Measurements from ENCODE around the gene FAM107B. TPM values are rescaled to one million over a fixed set of nuclear protein-coding genes. Genes with fewer than 3 reads are reported as not detected.

Gene FAM107B
- total RNA-seq, 6 experiments from 2014 or later = 58.6 to 116 (median 68.7) TPM

DNA sequence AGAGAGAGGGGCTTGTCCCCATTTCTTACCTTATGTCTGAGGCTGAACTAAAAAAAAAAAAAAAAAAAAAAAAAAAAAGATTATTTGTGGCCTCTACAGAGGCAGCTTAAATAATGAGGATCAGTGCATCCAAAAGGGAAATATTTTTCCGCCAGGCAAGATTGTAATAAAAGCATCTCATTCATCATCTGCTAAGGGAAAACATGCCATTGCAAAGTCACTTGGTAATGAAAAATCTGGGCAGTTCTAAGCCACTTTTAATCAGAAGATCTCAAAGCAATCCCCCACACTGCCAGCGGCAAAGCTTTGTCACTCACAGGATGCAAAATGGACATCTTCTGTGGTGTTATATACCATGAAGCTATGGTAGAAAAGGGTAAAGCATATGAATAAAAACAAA lies 3.8 kb downstream of the FAM107B start:
- H3K27me3 ChIP-seq = no peaks in the 10 kb centered on the region
- no peaks in the 10 kb centered on the region for H3K36me3 ChIP-seq
- H3K4me3 ChIP-seq = no peak overlapping the region
- no peaks in the 10 kb centered on the region for H3K4me1 ChIP-seq
- H3K27ac ChIP-seq = no peak overlapping the region
- intact Hi-C loops (cut with DNase I) = no loop called here
- WGBS (ENCODE audit: insufficient coverage, low coverage, low lambda C conversion rate, missing lambda C conversion rate) = 100% methylated on average over 2 of the region's 2 CpGs
- ATAC-seq (no peak), DNase-seq (no peak)
- no peaks in the 10 kb centered on the region for H3K9me3 ChIP-seq
- TF ChIP-seq CTCF (IDR thresholded peaks at IDR 0.05) = no peak
- TF ChIP-seq POLR2A (IDR thresholded peaks at IDR 0.05) = no peak

DNA sequence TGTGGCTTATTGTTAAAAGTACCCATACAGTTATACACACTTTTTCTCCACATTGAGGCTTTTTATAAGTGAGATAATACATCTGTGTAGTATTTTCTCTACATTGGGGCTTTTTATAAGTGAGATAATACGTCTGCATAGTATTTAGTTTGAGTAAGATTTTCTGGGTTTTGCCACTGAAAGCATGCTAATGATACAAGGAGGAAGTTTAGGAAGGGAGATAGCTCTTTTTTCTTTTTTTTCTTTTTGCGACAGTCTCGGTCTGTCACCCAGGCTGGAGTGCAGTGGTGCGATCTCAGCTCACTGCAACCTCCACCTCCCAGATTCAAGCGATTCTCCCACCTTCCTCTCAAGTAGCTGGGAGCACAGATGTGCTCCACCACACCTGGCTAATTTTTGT lies 13.3 kb downstream of the FAM107B start:
- H3K36me3 ChIP-seq = no peaks in the 10 kb centered on the region
- TF ChIP-seq CTCF (IDR thresholded peaks at IDR 0.05) (no peak), POLR2A (IDR thresholded peaks at IDR 0.05) (no peak)
- no peak overlapping the region for H3K4me3 ChIP-seq
- H3K4me1 ChIP-seq = no peaks in the 10 kb centered on the region
- no peaks in the 10 kb centered on the region for H3K27me3 ChIP-seq
- no peaks in the 10 kb centered on the region for H3K9me3 ChIP-seq
- WGBS (ENCODE audit: insufficient coverage, low coverage, low lambda C conversion rate, missing lambda C conversion rate) = 65% methylated on average over 5 of the region's 5 CpGs
- intact Hi-C loops (cut with DNase I) = no loop called here
- no peak for ATAC-seq
- H3K27ac ChIP-seq = no peak overlapping the region
- no peak for DNase-seq

- Histone ChIP-seq H3K4me1 (no peaks in the 10 kb centered on the region), H3K27me3 (no peaks in the 10 kb centered on the region), H3K27ac (no peak overlapping the region), H3K4me3 (no peak overlapping the region), H3K36me3 (no peaks in the 10 kb centered on the region), H3K9me3 (no peaks in the 10 kb centered on the region)
- DNase-seq = no peak
- intact Hi-C loops (cut with DNase I) = no loop called here
- WGBS (ENCODE audit: insufficient coverage, low coverage, low lambda C conversion rate, missing lambda C conversion rate) = 75% methylated on average over 5 of the region's 8 CpGs
- TF ChIP-seq CTCF (IDR thresholded peaks at IDR 0.05) = peak in 1 of 4 donors; percentile 22
- TF ChIP-seq POLR2A (IDR thresholded peaks at IDR 0.05) = no peak
- peak; percentile 24 to 57 (median 35) for ATAC-seq
Observed at GRCh38 chr10:14758994-14759664, 15.6 kb downstream of the FAM107B start.

DNA sequence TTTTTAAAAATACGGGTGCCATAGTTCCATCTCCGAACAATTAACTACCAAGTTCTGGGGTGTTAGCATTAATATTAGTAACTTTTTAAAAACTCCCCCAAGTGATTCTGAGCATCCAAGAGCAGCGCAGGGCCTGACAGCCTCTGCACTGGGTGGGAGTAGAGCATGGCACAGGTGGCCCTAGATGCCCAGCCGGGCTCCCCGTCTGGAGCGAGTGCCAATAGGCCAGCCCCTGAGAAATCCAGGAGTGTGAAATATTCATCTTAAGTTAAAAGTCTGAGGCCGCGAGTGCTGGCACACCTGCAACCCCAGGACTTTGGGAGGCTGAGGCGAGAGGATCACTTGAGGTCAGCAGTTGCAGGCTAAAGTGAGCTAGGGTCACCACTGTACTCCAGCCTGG lies 16.2 kb downstream of the FAM107B start:
- H3K4me3 ChIP-seq = no peak overlapping the region
- H3K27me3 ChIP-seq = no peaks in the 10 kb centered on the region
- DNase-seq (no peak), ATAC-seq (no peak)
- TF ChIP-seq POLR2A (IDR thresholded peaks at IDR 0.05) = no peak
- TF ChIP-seq CTCF (IDR thresholded peaks at IDR 0.05) = no peak
- no peaks in the 10 kb centered on the region for H3K36me3 ChIP-seq
- H3K9me3 ChIP-seq = no peaks in the 10 kb centered on the region
- H3K4me1 ChIP-seq = no peaks in the 10 kb centered on the region
- H3K27ac ChIP-seq = no peak overlapping the region
- intact Hi-C loops (cut with DNase I) = no loop called here
- 72% methylated on average over 2 of the region's 9 CpGs for WGBS (ENCODE audit: insufficient coverage, low coverage, low lambda C conversion rate, missing lambda C conversion rate)

Data from right lobe of liver (tissue), 6 donors.